DND-41 (cell line): Measurements from ENCODE around the gene TRIM29.

Experiments
- ATAC-seq: fragments of 200-7000 bp; cut with Tn5 transposase; 3 replicates; pipeline ENCODE4 v1.9.1; 2021; ENCODE audit warnings: low read depth; ENCODE audit not compliant: insufficient read depth
- DNase-seq: peaks from one replicate; pipeline ENCODE4 v3.0.0-alpha.2; 2020
- H2AFZ ChIP-seq: 2 replicates; pipeline ENCODE4 v1.6.0; 2012; ENCODE audit warnings: low read depth, low read length
- H3K27ac ChIP-seq: 2 replicates; pipeline ENCODE4 v1.5.1; 2012; ENCODE audit warnings: low read length, inconsistent platforms
- H3K27me3 ChIP-seq: fragments of 200-600 bp; sonication (generic); 2 replicates; pipeline ENCODE4 v1.6.0; 2012; ENCODE audit warnings: low read length, mild to moderate bottlenecking, inconsistent platforms; ENCODE audit not compliant: insufficient read depth, poor library complexity
- H3K36me3 ChIP-seq: 2 replicates; pipeline ENCODE4 v1.5.1; 2012; ENCODE audit warnings: low read length, inconsistent platforms; ENCODE audit not compliant: insufficient read depth
- H3K4me1 ChIP-seq: 2 replicates; pipeline ENCODE4 v1.5.1; 2012; ENCODE audit warnings: mild to moderate bottlenecking, low read length; ENCODE audit not compliant: insufficient read depth
- H3K4me2 ChIP-seq: 2 replicates; pipeline ENCODE4 v1.6.0; 2012; ENCODE audit warnings: mild to moderate bottlenecking, moderate library complexity, low read length, inconsistent platforms; ENCODE audit not compliant: insufficient read depth
- H3K4me3 ChIP-seq, 2 experiments: fragments of 200-600 bp in 1 of 2; shearing (Covaris generic) in 1 of 2; 2 replicates each; pipeline ENCODE4 v1.5.1; 2012 to 2016; ENCODE audit warnings: inconsistent platforms in 2 of 2, low read length in 2 of 2, mild to moderate bottlenecking in 2 of 2, low read depth in 1 of 2, moderate library complexity in 1 of 2
- H3K79me2 ChIP-seq: 2 replicates; pipeline ENCODE4 v1.6.0; 2012; ENCODE audit warnings: low read length, inconsistent platforms; ENCODE audit not compliant: insufficient read depth
- H3K9ac ChIP-seq: 2 replicates; pipeline ENCODE4 v1.6.0; 2012; ENCODE audit warnings: low read depth, mild to moderate bottlenecking, inconsistent platforms, low read length, moderate library complexity
- H3K9me3 ChIP-seq: 2 replicates; pipeline ENCODE4 v1.5.1; 2012; ENCODE audit warnings: low read length, moderate library complexity, mild to moderate bottlenecking, inconsistent platforms; ENCODE audit not compliant: insufficient read depth, severe bottlenecking
- H4K20me1 ChIP-seq: 2 replicates; pipeline ENCODE4 v1.6.0; 2012; ENCODE audit warnings: low read length; ENCODE audit not compliant: insufficient read depth
- CTCF ChIP-seq: IDR thresholded peaks from 2 replicates; pipeline ENCODE4 v1.5.1; 2012; ENCODE audit warnings: borderline replicate concordance, low read length, moderate library complexity, mild to moderate bottlenecking; ENCODE audit not compliant: poor library complexity, severe bottlenecking; ENCODE audit errors: extremely low read depth
- EZH2 ChIP-seq: IDR thresholded peaks from 3 replicates; pipeline ENCODE4 v1.6.1; 2012; ENCODE audit warnings: borderline replicate concordance, low read depth, mild to moderate bottlenecking, moderate library complexity, low read length, inconsistent platforms; ENCODE audit not compliant: severe bottlenecking

The TRIM29 gene

GRCh38 chr11:120185706-120186455, 48.0 kb upstream of the TRIM29 start:
- Histone ChIP-seq H3K9ac (no peak overlapping the region), H3K4me3 (no peak overlapping the region), H3K27ac (no peak overlapping the region), H3K4me2 (no peak overlapping the region), H2AFZ (no peak overlapping the region), H3K27me3 (peaks cover 52% of the 10 kb centered on the region), H3K79me2 (no peaks in the 10 kb centered on the region), H3K9me3 (no peaks in the 10 kb centered on the region), H3K4me1 (no peaks in the 10 kb centered on the region), H4K20me1 (peaks cover 22% of the 10 kb centered on the region), H3K36me3 (no peaks in the 10 kb centered on the region)
- TF ChIP-seq CTCF (no peak), EZH2 (no peak)
- no peak for ATAC-seq
- no peak for DNase-seq

GRCh38 chr11:120184946-120185705, 47.2 kb upstream of the TRIM29 start:
- H3K9ac ChIP-seq, result no peak overlapping the region
- no peak overlapping the region for H3K4me3 ChIP-seq
- H3K27ac ChIP-seq, result no peak overlapping the region
- no peak overlapping the region for H3K4me2 ChIP-seq
- ATAC-seq, result no peak
- H2AFZ ChIP-seq, result no peak overlapping the region
- H4K20me1 ChIP-seq, result peaks cover 18% of the 10 kb centered on the region
- DNase-seq, result no peak
- H3K79me2 ChIP-seq, result no peaks in the 10 kb centered on the region
- peaks cover 46% of the 10 kb centered on the region for H3K27me3 ChIP-seq
- H3K9me3 ChIP-seq, result no peaks in the 10 kb centered on the region
- H3K36me3 ChIP-seq, result no peaks in the 10 kb centered on the region
- TF ChIP-seq EZH2 (no peak), CTCF (no peak)
- no peaks in the 10 kb centered on the region for H3K4me1 ChIP-seq

GRCh38 chr11:120184371-120184945, 46.5 kb upstream of the TRIM29 start:
- Histone ChIP-seq H3K36me3 (no peaks in the 10 kb centered on the region), H3K9ac (no peak overlapping the region), H4K20me1 (peaks cover 18% of the 10 kb centered on the region), H3K4me2 (no peak overlapping the region), H3K27me3 (peaks cover 42% of the 10 kb centered on the region), H2AFZ (no peak overlapping the region), H3K4me1 (no peaks in the 10 kb centered on the region), H3K4me3 (no peak overlapping the region), H3K79me2 (no peaks in the 10 kb centered on the region), H3K9me3 (no peaks in the 10 kb centered on the region), H3K27ac (no peak overlapping the region)
- TF ChIP-seq CTCF (no peak), EZH2 (no peak)
- no peak for ATAC-seq
- DNase-seq, result no peak
